ENCODE measurements around the gene MYO9B.
"Not testable (repeated sequence)": the region's sequence is repeated elsewhere in the genome, so short reads cannot be mapped to it uniquely, and the experiment has no call there.

MYO9B gene

DNA sequence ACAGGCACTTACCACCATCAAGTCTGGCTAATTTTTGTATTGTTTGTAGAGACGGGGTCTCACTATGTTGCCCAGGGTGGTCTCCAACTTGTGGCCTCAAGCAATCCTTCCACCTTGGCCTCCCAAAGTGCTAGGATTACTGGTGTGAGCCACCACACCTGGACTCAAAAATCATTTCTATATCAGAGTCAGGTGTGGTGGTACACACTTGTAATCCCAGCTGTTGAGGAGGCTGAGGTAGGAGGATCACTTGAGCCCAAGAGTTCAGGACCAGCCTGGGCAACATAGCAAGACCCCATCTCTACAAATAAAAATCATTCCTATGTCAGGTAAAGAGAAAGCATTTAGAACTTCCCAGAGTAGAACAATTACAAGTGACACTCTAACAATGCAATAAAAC is 48.4 kb downstream of the MYO9B start:
- CTCF ChIA-PET, result interaction anchor here (0.7 kb wide), 1 partner anchor 118 kb away, joined by 4 read pairs; no protein-coding TSS in a partner anchor

DNA sequence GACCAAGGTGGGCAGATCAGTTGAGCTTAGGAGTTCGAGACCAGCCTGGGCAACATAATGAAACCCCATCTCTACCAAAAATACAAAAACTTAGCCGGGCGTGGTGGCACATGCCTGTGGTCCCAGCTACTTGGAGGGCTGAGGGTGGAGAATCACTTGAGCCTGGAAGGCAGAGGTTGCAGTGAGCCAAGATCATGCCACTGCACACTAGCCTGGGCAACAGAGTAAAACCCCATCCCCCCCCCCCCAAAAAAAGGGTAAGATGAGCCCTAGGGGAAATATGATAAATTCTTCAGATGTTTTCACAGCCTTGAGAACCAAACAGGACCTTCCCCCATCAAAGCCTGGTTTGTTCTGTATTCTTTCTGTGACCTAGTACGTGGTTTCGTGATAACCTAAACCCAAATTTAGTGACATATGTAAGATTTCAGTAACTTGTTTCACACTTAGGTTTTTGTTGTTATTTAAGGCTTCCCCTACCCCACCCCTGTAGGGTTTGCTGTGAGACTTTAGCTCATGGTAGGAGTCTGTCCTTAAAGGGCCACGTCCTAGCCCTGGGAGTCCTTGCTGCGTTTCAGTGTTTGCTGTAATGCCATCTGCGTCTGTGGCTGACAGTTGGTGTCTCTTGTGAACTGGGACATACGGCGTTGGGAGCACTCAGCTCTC is 49.6 kb downstream of the MYO9B start:
- Mint-ChIP-seq H3K36me3 (peaks cover 45% of the 10 kb centered on the region), H3K4me3 (peak overlapping the region; percentile 80), H3K27ac (peak overlapping the region; percentile 100), H3K27me3 (peaks cover 3% of the 10 kb centered on the region), H3K9me3 (peaks cover 2% of the 10 kb centered on the region), H3K4me1 (peaks cover 65% of the 10 kb centered on the region)
- CTCF ChIA-PET, result interaction anchor here (0.5 to 2.0 kb wide), 5 partner anchors 22 to 57 kb away, joined by 3 to 7 read pairs (median 4); partner anchors contain the start of genes HAUS8 and MYO9B
- DNase-seq, result peak; percentile 28

More for the DNA sequence above, 48.4 kb downstream of the MYO9B start:
- peak overlapping the region; percentile 12 for H3K4me3 Mint-ChIP-seq
- H3K9me3 Mint-ChIP-seq, result peaks cover 2% of the 10 kb centered on the region
- peaks cover 3% of the 10 kb centered on the region for H3K27me3 Mint-ChIP-seq
- peaks cover 45% of the 10 kb centered on the region for H3K36me3 Mint-ChIP-seq
- H3K4me1 Mint-ChIP-seq, result peaks cover 63% of the 10 kb centered on the region
- H3K27ac Mint-ChIP-seq, result peak overlapping the region; percentile 100
- no peak for DNase-seq

DNA sequence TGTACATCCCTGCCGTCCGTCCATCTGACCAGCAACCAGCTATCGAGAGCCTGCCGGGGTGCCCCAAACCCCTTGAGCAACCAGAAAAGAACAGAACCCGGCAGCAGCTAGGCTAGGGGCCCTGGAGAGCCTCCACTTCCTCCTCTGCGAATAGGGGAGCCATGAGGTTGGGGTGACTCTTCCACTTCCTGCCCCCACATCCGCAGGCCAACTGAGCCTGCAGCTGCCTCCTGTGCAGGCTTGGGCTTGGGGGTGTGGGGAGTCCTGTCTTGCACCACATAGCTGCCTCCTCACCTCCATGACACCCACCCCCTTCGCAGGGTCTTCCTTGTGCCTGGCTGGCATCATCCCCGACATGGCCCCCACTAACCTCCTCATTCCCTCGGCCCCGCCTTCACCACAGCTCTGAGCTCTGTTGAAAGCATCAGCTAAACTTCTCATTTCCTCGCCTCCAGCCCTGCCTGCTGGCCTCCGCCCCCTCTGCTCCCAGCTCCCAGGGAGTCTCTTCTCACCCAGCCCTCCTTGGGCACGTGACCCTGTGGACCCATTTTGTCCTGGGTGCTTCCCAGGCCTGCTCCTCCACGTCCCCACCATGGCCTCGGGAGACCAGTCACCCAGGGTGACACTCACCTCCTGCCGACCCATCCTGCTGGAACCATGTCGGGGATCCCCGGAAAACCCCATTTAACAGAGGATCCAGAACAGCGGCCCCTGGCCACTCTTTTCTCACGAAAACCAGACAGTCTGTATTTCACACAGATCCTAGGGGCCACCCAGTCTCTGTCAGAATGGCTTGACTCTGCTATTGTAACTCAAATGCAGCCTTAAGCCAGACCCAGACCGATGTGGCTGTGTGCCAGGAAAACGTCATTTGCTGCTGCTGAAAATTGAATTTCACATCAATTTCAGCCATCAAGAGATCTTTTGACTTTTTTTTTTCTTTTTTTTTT is 50.4 kb downstream of the MYO9B start:
- Mint-ChIP-seq H3K27me3 (peaks cover 3% of the 10 kb centered on the region), H3K27ac (peak overlapping the region; percentile 100), H3K36me3 (peaks cover 43% of the 10 kb centered on the region), H3K9me3 (peaks cover 2% of the 10 kb centered on the region), H3K4me3 (peak overlapping the region; percentile 80), H3K4me1 (peaks cover 68% of the 10 kb centered on the region)
- peak; percentile 89 for DNase-seq
- CTCF ChIA-PET, result interaction anchor here (0.6 to 2.0 kb wide), 4 partner anchors 32 to 58 kb away, joined by 3 to 7 read pairs (median 4); partner anchors contain the start of genes HAUS8 and MYO9B

GRCh38 chr19:17127671-17128070 is 52.1 kb downstream of the MYO9B start:
- CTCF ChIA-PET, result no interaction called here
- DNase-seq, result no peak
- Mint-ChIP-seq H3K4me1 (peaks cover 57% of the 10 kb centered on the region), H3K36me3 (peaks cover 31% of the 10 kb centered on the region), H3K4me3 (no peak overlapping the region), H3K27me3 (peaks cover 3% of the 10 kb centered on the region), H3K9me3 (peaks cover 2% of the 10 kb centered on the region), H3K27ac (peak overlapping the region; percentile 87)

DNA sequence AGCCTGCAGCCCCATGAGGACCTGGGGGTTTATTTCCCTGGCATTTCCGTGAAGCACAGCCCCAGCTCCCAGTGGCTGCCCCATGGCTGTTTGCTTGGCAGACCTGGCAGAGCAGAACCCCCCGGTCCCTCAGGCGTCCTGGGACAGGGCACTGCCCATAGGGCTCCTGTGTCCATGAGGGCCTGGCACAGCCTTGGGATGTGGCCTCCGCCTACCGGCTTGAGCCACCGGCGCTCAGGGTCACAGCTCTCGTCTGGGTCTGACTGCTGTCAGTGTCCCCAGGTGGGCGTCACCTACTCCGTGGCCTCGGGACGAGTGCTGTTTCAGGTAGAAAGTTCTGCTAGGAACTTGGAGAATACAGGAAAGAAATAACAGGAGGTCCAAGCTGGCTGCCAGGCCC is 52.8 kb downstream of the MYO9B start:
- no peak for DNase-seq
- CTCF ChIA-PET, result no interaction called here
- H3K36me3 Mint-ChIP-seq, result peaks cover 27% of the 10 kb centered on the region
- H3K4me3 Mint-ChIP-seq, result no peak overlapping the region
- peaks cover 3% of the 10 kb centered on the region for H3K27me3 Mint-ChIP-seq
- no peaks in the 10 kb centered on the region for H3K9me3 Mint-ChIP-seq
- peaks cover 52% of the 10 kb centered on the region for H3K4me1 Mint-ChIP-seq
- H3K27ac Mint-ChIP-seq, result peak overlapping the region; percentile 9

DNA sequence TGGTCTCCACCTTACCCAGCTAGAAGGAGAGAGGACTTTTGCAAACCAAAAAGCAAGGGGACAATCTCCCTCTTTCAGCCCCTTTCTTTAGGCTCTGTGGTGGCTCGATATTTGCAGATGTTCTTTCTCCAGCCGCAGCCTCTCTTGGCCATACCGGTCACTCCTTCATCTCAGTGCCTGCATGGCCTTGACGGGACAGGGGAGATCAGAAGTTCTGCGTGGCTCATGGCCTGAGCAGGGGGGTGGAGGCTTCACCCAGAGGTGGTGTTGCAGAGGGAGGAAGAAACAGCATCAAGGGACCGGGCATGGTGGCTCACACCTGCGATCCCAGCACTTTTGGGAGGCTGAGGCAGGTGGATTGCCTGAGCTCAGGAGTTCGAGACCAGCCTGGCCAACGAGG is 53.2 kb downstream of the MYO9B start:
- Mint-ChIP-seq H3K4me3 (no peak overlapping the region), H3K4me1 (peaks cover 48% of the 10 kb centered on the region), H3K9me3 (no peaks in the 10 kb centered on the region), H3K36me3 (peaks cover 25% of the 10 kb centered on the region), H3K27me3 (peaks cover 3% of the 10 kb centered on the region), H3K27ac (peak overlapping the region; percentile 9)
- CTCF ChIA-PET, result no interaction called here
- no peak for DNase-seq

DNA sequence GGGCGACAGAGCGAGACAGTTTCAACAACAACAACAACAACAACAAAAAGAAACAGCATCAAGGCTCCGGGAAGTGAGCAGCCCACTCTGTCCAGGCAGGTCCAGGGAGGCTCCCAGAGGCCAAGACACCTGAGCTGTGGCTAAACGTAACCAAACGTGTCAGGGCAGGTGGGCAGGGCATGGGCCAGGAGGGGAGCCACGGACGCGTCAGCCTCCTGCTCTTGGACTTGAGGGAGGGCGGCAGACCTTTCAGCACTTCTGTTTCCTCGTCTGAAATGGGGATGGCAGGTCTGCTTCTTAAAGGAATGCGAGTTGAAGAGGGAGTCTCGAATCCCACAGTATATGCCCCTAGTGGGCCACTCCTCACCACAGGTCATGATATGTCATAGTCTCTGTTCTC is 53.8 kb downstream of the MYO9B start:
- Mint-ChIP-seq H3K4me1 (peaks cover 47% of the 10 kb centered on the region), H3K9me3 (no peaks in the 10 kb centered on the region), H3K36me3 (peaks cover 26% of the 10 kb centered on the region), H3K4me3 (no peak overlapping the region), H3K27me3 (peaks cover 3% of the 10 kb centered on the region), H3K27ac (no peak overlapping the region)
- no peak for DNase-seq
- CTCF ChIA-PET, result no interaction called here

DNA sequence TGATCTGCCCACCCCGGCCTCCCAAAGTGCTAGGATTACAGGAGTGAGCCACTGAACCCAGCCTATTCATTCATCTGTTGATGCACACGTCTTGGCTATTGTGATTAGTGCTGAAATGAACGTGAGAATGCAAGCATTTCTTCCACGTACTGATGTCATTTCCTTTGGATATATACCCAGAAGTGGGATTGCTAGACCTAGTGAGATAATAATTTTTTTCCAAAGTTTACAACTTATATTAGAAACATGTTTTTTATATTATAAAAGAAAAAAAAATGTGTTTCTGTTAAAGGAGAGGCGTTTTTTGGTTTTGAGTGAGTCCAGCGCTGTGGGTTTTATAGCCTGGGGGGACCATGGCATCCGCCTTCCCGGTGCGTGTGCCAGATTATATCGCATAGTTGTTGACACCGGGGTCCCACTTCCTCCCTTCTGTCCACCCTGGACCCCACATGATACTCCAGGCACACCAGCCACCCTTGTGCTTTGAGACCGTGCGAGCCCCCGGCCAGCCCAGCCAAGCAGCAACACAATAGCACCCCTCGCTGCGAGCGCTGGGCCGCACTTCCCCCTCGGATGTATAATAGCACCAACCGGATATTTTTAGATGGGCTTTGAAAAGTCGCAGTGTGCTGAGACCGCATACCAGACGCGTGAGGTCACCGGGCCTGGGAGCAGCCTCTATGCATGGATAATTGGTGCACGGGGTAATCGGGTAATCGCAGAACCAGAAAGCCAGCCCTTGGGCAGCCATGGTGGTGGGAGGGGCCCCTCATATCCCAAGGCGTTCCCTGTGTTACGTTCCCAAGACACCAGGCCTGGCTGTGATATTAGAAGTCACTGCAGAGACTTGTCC is 59.6 kb downstream of the MYO9B start:
- Mint-ChIP-seq H3K27ac (peak overlapping the region; percentile 82), H3K27me3 (no peaks in the 10 kb centered on the region), H3K9me3 (no peaks in the 10 kb centered on the region), H3K4me1 (peaks cover 20% of the 10 kb centered on the region), H3K36me3 (peaks cover 29% of the 10 kb centered on the region), H3K4me3 (no peak overlapping the region)
- peak; percentile 62 for DNase-seq
- CTCF ChIA-PET, result no interaction called here

GRCh38 chr19:17136021-17136420 is 60.4 kb downstream of the MYO9B start:
- Mint-ChIP-seq H3K27ac (no peak overlapping the region), H3K4me3 (no peak overlapping the region), H3K27me3 (no peaks in the 10 kb centered on the region), H3K4me1 (peaks cover 17% of the 10 kb centered on the region), H3K9me3 (no peaks in the 10 kb centered on the region), H3K36me3 (peaks cover 27% of the 10 kb centered on the region)
- DNase-seq, result no peak
- CTCF ChIA-PET, result no interaction called here

DNA sequence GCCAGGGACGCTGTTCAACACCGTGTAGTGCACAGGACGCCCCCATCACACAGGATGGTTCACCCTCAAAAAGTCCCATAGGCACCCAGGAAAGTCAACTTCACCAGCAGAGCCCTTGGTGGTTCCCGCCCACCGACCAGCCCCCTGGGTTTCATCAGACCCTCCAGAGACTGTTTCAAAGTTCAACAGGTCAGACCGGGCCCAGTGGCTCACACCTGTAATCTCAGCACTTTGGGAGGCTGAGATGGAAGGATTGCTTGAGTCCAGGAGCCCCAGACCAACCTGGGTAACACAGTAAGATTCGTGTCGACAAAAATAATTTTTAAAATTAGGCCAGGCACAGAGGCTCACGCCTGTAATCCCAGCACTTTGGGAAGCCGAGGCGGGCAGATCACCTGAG is 61.0 kb downstream of the MYO9B start:
- H3K4me3 Mint-ChIP-seq, result no peak overlapping the region
- H3K36me3 Mint-ChIP-seq, result peaks cover 32% of the 10 kb centered on the region
- no peak for DNase-seq
- H3K4me1 Mint-ChIP-seq, result peaks cover 20% of the 10 kb centered on the region
- H3K9me3 Mint-ChIP-seq, result no peaks in the 10 kb centered on the region
- peak overlapping the region; percentile 67 for H3K27ac Mint-ChIP-seq
- CTCF ChIA-PET, result no interaction called here
- no peaks in the 10 kb centered on the region for H3K27me3 Mint-ChIP-seq

DNA sequence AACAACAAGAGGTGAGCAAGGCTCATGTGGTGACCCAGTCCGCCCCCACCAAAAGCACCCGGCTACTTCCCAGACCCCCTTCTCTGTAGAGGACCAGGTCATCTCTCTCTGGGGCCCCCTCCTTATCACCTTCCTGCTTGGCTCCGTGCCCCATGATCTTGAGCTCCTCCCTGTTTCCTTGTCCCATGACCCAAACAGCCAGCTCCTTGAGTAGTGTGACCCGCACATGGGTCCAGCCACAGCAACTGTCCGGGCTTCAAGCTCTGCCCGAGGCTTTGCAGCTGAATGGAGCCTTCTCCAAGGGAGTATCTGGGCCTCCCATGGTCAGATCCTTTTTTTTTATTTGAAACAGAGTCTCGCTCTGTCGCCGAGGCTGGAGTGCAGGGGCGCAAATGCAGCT is 61.8 kb downstream of the MYO9B start:
- Mint-ChIP-seq H3K4me1 (peaks cover 20% of the 10 kb centered on the region), H3K27ac (no peak overlapping the region), H3K4me3 (no peak overlapping the region), H3K36me3 (peaks cover 39% of the 10 kb centered on the region), H3K27me3 (no peaks in the 10 kb centered on the region), H3K9me3 (no peaks in the 10 kb centered on the region)
- CTCF ChIA-PET, result no interaction called here
- no peak for DNase-seq

- Mint-ChIP-seq H3K4me1 (peaks cover 20% of the 10 kb centered on the region), H3K36me3 (peaks cover 47% of the 10 kb centered on the region)
- CTCF ChIA-PET, DNase-seq, H3K4me3 Mint-ChIP-seq, H3K9me3 Mint-ChIP-seq, H3K27me3 Mint-ChIP-seq, H3K27ac Mint-ChIP-seq: not testable (repeated sequence)
These were observed 62.7 kb downstream of the MYO9B start for GRCh38 chr19:17138052-17138846.

DNA sequence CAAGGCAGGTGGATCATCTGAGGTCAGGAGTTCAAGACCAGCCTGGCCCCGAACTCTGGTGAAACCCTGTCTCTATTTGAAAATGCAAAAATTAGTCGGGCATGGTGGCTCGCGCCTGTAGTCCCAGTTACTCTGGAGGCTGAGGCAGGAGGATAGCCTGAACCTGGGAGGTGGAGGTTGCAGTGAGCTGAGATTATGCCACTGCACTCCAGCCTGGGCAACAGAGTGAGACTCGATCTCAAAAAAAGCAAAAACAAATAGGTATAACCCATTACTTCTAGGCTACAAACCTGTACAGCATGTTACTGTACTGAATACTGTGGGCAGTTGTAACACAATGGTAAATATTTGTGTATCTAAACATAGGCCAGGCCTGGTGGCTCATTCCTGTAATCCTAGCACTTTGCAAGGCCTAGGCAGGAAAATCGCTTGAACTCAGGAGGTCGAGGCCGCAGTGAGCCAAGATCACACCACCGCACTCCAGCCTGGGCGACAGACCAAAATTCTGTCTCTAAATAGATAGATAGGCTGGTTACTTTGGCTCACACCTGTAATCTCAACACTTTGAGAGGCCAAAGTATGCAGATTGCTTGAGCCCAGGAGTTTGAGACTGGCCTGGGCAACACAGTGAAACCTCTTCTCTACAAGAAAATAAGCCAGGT is 63.5 kb downstream of the MYO9B start:
- Mint-ChIP-seq H3K36me3 (peaks cover 46% of the 10 kb centered on the region), H3K27ac (no peak overlapping the region), H3K4me1 (peaks cover 17% of the 10 kb centered on the region), H3K9me3 (no peaks in the 10 kb centered on the region), H3K4me3 (no peak overlapping the region), H3K27me3 (no peaks in the 10 kb centered on the region)
- no peak for DNase-seq
- CTCF ChIA-PET, result no interaction called here
